Measurements from ENCODE around the gene EFCAB14.
"Not testable (repeated sequence)": the region's sequence is repeated elsewhere in the genome, so short reads cannot be mapped to it uniquely, and the experiment has no call there.

The EFCAB14 gene

DNA sequence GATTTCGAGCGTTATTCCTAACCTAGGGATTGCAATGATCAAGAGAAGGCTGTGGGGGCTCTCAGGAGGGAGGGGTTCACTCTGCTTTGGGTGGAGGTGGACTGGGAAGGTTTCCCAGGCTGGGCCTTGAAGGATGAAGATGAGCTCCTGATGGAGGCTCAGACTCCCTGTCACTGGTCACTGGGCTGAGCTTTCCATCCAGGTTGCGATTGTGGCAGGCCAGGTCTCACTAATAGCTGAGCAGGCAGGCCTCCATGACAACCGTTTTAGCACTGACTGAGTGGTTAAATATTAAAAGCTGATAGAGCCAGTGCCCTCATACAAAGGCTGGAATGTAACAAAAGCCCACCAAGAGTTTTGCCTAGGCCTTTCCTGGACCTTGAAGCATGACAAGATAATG is 36.2 kb upstream of the EFCAB14 start:
- no peak overlapping the region for H3K9ac ChIP-seq (ENCODE audit: low read length in 5 of 5)
- no peak overlapping the region for H3K4me3 ChIP-seq (ENCODE audit: low read depth in 1 of 5, low read length in 5 of 5)
- peaks cover 5 to 43% (median 25%) of the 10 kb centered on the region in 5 donors for H3K4me1 ChIP-seq (ENCODE audit: control insufficient read depth in 5 of 5, insufficient read depth in 5 of 5, low read length in 5 of 5)
- no peaks in the 10 kb centered on the region for H3K36me3 ChIP-seq (ENCODE audit: control insufficient read depth in 5 of 5, insufficient read depth in 5 of 5, low read length in 5 of 5)
- no peaks in the 10 kb centered on the region for H3K9me3 ChIP-seq (ENCODE audit: control insufficient read depth in 5 of 5, low read length in 5 of 5)
- H3K27me3 ChIP-seq (ENCODE audit: control insufficient read depth in 5 of 5, insufficient read depth in 4 of 5, low read length in 5 of 5), result no peaks in the 10 kb centered on the region
- H3K27ac ChIP-seq (ENCODE audit: low read depth, low read length), result no peak overlapping the region

DNA sequence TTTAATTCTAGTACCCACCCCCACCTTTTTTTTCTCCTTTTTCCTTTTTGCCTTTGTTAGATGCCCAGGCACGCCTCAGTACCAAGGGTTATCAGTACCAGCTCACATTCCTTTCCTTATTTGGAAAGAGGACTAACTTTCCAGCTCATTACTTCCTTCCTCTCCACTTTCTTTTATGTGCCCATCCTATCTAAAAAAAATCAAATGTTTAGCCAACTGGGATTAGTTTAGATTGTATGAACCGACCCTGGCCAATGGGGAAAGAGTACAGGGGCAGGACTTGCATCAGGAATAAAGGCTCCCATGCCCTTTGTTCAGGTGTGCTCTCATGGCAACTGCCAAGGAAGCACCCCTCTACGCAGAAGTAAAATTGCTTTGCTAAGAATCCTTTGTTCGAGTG is 35.8 kb upstream of the EFCAB14 start:
- not testable (repeated sequence) for H3K27me3 ChIP-seq (ENCODE audit: control insufficient read depth in 5 of 5, insufficient read depth in 4 of 5, low read length in 5 of 5); H3K36me3 ChIP-seq (ENCODE audit: control insufficient read depth in 5 of 5, insufficient read depth in 5 of 5, low read length in 5 of 5); H3K9ac ChIP-seq (ENCODE audit: low read length in 5 of 5); H3K4me3 ChIP-seq (ENCODE audit: low read depth in 1 of 5, low read length in 5 of 5); H3K9me3 ChIP-seq (ENCODE audit: control insufficient read depth in 5 of 5, low read length in 5 of 5); H3K27ac ChIP-seq (ENCODE audit: low read depth, low read length)
- peaks cover 7 to 47% (median 29%) of the 10 kb centered on the region in 5 donors for H3K4me1 ChIP-seq (ENCODE audit: control insufficient read depth in 5 of 5, insufficient read depth in 5 of 5, low read length in 5 of 5)

DNA sequence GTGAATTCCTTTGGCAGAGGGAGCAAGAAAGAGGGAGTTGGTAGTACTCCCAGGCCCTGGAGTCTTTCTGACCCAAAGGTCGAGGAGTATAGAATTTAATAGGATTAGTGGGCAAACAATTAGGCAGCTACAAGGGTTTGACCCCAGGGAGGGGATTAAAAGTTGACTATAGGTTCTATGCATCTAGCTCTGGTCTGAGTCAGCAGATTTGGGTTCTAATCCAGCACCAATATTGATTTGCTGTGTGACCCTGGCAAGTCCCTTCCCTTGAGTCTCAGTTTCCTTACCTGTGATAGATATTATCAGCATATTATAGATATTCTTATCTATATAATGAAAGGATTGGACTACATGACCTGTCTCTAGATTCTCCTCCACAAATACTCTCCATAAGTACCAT is 35.1 kb upstream of the EFCAB14 start:
- H3K4me3 ChIP-seq (ENCODE audit: low read depth in 1 of 5, low read length in 5 of 5), result no peak overlapping the region

DNA sequence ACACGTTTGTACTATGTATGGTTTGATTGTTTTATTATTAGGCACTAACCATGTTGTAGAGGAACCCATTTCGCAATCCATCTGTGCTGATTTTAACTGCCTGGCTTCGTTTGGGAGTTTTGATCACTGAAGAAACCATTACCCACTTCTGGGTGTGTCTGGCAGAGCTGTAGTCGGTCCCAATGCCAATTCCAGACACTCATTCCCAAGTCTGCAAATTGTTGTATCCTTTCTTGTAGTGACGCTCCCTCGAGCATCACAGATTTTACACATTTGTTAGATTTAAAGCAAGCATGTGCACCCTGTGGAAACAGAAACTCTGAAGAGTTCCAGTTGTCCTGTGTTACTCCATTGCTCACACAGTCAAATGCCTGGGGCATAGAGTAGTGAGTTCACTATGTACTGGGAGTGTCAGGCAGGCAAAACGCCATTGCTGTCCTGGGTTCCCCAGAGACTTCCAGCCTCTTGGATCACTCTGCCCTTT is 31.0 kb upstream of the EFCAB14 start:
- H3K9me3 ChIP-seq (ENCODE audit: control insufficient read depth in 5 of 5, low read length in 5 of 5), result no peaks in the 10 kb centered on the region
- peak overlapping the region; percentile 59 for H3K27ac ChIP-seq (ENCODE audit: low read depth, low read length)
- no peaks in the 10 kb centered on the region for H3K36me3 ChIP-seq (ENCODE audit: control insufficient read depth in 5 of 5, insufficient read depth in 5 of 5, low read length in 5 of 5)
- H3K27me3 ChIP-seq (ENCODE audit: control insufficient read depth in 5 of 5, insufficient read depth in 4 of 5, low read length in 5 of 5), result no peaks in the 10 kb centered on the region
- peak overlapping the region in 3 of 5 donors; percentile 11 to 43 (median 12) for H3K4me3 ChIP-seq (ENCODE audit: low read depth in 1 of 5, low read length in 5 of 5)
- H3K9ac ChIP-seq (ENCODE audit: low read length in 5 of 5), result peak overlapping the region in 2 of 5 donors; percentile 14 to 62
- peaks cover 7 to 59% (median 47%) of the 10 kb centered on the region in 5 donors for H3K4me1 ChIP-seq (ENCODE audit: control insufficient read depth in 5 of 5, insufficient read depth in 5 of 5, low read length in 5 of 5)

More for the DNA sequence above, 35.1 kb upstream of the EFCAB14 start:
- H3K9ac ChIP-seq (ENCODE audit: low read length in 5 of 5), result no peak overlapping the region
- no peaks in the 10 kb centered on the region for H3K27me3 ChIP-seq (ENCODE audit: control insufficient read depth in 5 of 5, insufficient read depth in 4 of 5, low read length in 5 of 5)
- H3K4me1 ChIP-seq (ENCODE audit: control insufficient read depth in 5 of 5, insufficient read depth in 5 of 5, low read length in 5 of 5), result peaks cover 7 to 54% (median 36%) of the 10 kb centered on the region in 5 donors
- no peaks in the 10 kb centered on the region for H3K9me3 ChIP-seq (ENCODE audit: control insufficient read depth in 5 of 5, low read length in 5 of 5)
- no peaks in the 10 kb centered on the region for H3K36me3 ChIP-seq (ENCODE audit: control insufficient read depth in 5 of 5, insufficient read depth in 5 of 5, low read length in 5 of 5)
- no peak overlapping the region for H3K27ac ChIP-seq (ENCODE audit: low read depth, low read length)

DNA sequence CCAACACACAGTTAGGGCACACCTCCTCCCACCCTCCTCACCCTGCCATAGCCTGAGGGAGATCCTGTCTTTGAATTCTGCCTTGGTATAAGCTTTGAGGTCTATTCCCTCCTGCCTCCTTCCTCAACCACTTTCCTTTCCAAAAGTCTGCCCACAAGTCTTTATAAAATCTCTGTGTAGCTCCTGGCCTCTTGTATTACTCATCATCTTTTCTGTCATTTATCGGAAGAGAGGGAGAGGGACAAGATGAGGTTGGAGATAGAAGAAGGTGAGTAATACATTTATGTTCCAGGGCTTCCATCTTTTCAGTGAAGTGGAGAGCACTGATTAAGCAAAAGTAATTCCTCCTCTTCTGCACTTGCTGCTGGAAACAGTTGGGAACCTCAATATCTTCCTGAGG is 30.5 kb upstream of the EFCAB14 start:
- H3K4me3 ChIP-seq (ENCODE audit: low read depth in 1 of 5, low read length in 5 of 5), result peak overlapping the region in 1 of 5 donors; percentile 14
- peaks cover 7 to 58% (median 46%) of the 10 kb centered on the region in 5 donors for H3K4me1 ChIP-seq (ENCODE audit: control insufficient read depth in 5 of 5, insufficient read depth in 5 of 5, low read length in 5 of 5)
- no peaks in the 10 kb centered on the region for H3K27me3 ChIP-seq (ENCODE audit: control insufficient read depth in 5 of 5, insufficient read depth in 4 of 5, low read length in 5 of 5)
- H3K36me3 ChIP-seq (ENCODE audit: control insufficient read depth in 5 of 5, insufficient read depth in 5 of 5, low read length in 5 of 5), result no peaks in the 10 kb centered on the region
- peak overlapping the region; percentile 59 for H3K27ac ChIP-seq (ENCODE audit: low read depth, low read length)
- peak overlapping the region in 2 of 5 donors; percentile 14 to 62 for H3K9ac ChIP-seq (ENCODE audit: low read length in 5 of 5)
- H3K9me3 ChIP-seq (ENCODE audit: control insufficient read depth in 5 of 5, low read length in 5 of 5), result no peaks in the 10 kb centered on the region

DNA sequence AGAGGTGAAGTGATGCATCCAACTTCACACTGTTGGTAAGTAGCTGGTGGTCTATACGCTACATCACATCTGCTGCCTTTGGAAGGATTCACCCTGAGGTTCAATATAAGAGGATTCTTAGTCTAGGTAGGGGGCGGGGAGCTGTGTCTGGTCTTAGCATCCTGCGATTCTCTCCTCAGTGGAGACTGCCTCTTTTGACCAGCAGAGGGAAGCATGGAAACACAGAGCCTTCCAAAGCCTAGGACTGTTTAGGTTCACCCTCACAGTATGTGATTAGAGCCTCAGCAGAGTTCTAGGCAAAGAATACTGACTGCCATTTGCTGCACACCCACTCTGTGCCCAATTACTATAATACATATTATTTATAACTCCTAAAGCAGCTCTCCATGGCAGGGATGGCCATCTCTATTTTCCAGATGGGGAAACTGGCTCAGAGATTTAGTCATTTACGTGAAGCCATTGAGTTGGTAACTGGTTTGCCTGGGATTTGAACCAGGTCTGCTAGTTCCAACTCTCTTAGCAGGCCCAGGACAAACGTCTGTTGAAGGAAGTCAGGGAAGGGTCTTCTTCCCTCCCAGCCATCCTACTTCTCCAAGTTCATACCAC is 28.9 kb upstream of the EFCAB14 start:
- Histone ChIP-seq H3K9ac (ENCODE audit: low read length in 5 of 5) (no peak overlapping the region), H3K9me3 (ENCODE audit: control insufficient read depth in 5 of 5, low read length in 5 of 5) (no peaks in the 10 kb centered on the region), H3K4me1 (ENCODE audit: control insufficient read depth in 5 of 5, insufficient read depth in 5 of 5, low read length in 5 of 5) (peaks cover 7 to 44% (median 39%) of the 10 kb centered on the region in 5 donors), H3K4me3 (ENCODE audit: low read depth in 1 of 5, low read length in 5 of 5) (no peak overlapping the region), H3K27ac (ENCODE audit: low read depth, low read length) (no peak overlapping the region), H3K27me3 (ENCODE audit: control insufficient read depth in 5 of 5, insufficient read depth in 4 of 5, low read length in 5 of 5) (no peaks in the 10 kb centered on the region), H3K36me3 (ENCODE audit: control insufficient read depth in 5 of 5, insufficient read depth in 5 of 5, low read length in 5 of 5) (no peaks in the 10 kb centered on the region)

DNA sequence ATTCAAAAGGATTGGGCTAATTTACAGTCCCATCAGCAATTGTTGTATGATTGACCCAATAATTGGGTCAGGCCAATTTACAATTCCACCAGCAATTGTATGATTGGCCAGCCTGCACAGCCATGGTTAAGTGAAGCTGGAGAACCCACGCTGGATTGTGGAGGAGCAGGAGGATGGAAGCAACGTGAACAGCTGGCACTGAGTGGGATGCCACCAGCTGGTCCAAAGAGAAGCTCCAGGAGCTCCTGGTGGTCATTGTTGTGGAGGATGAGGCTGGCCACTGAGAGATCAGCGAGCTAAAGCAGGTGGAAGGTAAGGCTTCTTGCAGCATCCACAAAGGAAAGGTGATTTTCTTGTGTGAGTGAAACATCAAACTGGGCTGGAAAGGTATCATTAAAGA is 23.2 kb upstream of the EFCAB14 start:
- H3K27ac ChIP-seq (ENCODE audit: low read depth, low read length), result no peak overlapping the region
- no peaks in the 10 kb centered on the region for H3K36me3 ChIP-seq (ENCODE audit: control insufficient read depth in 5 of 5, insufficient read depth in 5 of 5, low read length in 5 of 5)
- no peak overlapping the region for H3K4me3 ChIP-seq (ENCODE audit: low read depth in 1 of 5, low read length in 5 of 5)
- H3K9ac ChIP-seq (ENCODE audit: low read length in 5 of 5), result no peak overlapping the region
- H3K27me3 ChIP-seq (ENCODE audit: control insufficient read depth in 5 of 5, insufficient read depth in 4 of 5, low read length in 5 of 5), result peaks cover 0 to 6% (median 5%) of the 10 kb centered on the region in 5 donors
- no peaks in the 10 kb centered on the region for H3K9me3 ChIP-seq (ENCODE audit: control insufficient read depth in 5 of 5, low read length in 5 of 5)
- no peaks in the 10 kb centered on the region for H3K4me1 ChIP-seq (ENCODE audit: control insufficient read depth in 5 of 5, insufficient read depth in 5 of 5, low read length in 5 of 5)

DNA sequence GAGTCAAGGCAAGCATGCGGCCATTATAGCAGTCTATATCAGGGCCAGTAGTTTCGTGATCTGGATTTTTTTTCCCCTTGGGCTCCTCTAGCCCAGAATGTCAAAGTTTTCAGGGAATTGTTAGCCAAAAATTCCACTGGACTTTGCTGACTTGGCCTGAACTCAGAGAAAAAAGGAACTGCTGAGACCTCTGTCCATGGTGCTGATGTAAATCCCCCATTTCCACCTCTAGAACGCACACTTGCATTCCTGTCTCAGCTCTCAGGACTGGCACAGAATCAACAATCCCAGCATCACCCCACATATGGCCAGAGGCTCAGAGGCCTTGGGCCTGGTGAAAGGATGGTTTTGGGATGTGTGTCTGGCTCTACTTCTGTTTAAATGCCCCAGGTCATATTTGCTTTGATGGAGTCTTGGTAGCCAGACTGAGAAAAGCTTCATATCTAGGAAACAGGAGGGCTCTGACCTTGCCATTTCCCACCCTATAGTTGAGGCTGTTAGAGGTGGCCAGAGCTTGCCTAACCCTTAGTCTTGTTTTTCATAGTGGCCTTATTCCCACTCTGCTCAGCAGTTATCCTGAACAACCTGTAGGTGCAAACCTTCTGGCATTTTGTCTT is 16.9 kb upstream of the EFCAB14 start:
- H3K9ac ChIP-seq (ENCODE audit: low read length in 5 of 5), result no peak overlapping the region
- H3K27ac ChIP-seq (ENCODE audit: low read depth, low read length), result no peak overlapping the region
- H3K4me3 ChIP-seq (ENCODE audit: low read depth in 1 of 5, low read length in 5 of 5), result no peak overlapping the region
- no peaks in the 10 kb centered on the region for H3K36me3 ChIP-seq (ENCODE audit: control insufficient read depth in 5 of 5, insufficient read depth in 5 of 5, low read length in 5 of 5)
- no peaks in the 10 kb centered on the region for H3K9me3 ChIP-seq (ENCODE audit: control insufficient read depth in 5 of 5, low read length in 5 of 5)
- H3K27me3 ChIP-seq (ENCODE audit: control insufficient read depth in 5 of 5, insufficient read depth in 4 of 5, low read length in 5 of 5), result no peaks in the 10 kb centered on the region
- H3K4me1 ChIP-seq (ENCODE audit: control insufficient read depth in 5 of 5, insufficient read depth in 5 of 5, low read length in 5 of 5), result no peaks in the 10 kb centered on the region

DNA sequence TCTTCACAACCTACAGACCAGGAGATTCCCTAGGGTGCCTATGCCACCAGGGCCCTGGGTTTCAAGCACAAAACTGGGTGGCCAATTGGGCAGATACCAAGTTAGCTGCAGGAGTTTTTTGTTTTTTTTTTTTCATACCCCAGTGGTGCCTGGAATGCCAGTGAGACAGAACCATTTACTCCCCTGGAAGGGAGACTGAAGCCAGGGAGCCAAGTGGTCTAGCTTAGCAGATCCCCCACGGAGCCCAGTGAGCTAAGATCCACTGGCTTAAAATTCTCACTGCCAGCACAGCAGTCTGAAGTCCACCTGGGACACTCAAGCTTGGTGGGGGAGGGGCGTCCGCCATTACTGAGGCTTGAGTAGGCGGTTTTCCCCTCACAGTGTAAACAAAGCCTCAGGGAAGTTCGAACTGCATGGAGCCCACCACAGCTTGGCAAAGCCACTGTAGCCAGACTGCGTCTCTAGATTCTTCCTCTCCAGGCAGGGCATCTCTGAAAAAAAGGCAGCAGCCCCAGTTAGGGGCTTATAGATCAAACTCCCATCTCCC is 9.5 kb upstream of the EFCAB14 start:
- H3K36me3 ChIP-seq (ENCODE audit: control insufficient read depth in 5 of 5, insufficient read depth in 5 of 5, low read length in 5 of 5); H3K27me3 ChIP-seq (ENCODE audit: control insufficient read depth in 5 of 5, insufficient read depth in 4 of 5, low read length in 5 of 5); H3K4me3 ChIP-seq (ENCODE audit: low read depth in 1 of 5, low read length in 5 of 5); H3K9me3 ChIP-seq (ENCODE audit: control insufficient read depth in 5 of 5, low read length in 5 of 5); H3K27ac ChIP-seq (ENCODE audit: low read depth, low read length); H3K9ac ChIP-seq (ENCODE audit: low read length in 5 of 5): not testable (repeated sequence)
- H3K4me1 ChIP-seq (ENCODE audit: control insufficient read depth in 5 of 5, insufficient read depth in 5 of 5, low read length in 5 of 5), result peaks cover 0 to 18% (median 8%) of the 10 kb centered on the region in 5 donors

DNA sequence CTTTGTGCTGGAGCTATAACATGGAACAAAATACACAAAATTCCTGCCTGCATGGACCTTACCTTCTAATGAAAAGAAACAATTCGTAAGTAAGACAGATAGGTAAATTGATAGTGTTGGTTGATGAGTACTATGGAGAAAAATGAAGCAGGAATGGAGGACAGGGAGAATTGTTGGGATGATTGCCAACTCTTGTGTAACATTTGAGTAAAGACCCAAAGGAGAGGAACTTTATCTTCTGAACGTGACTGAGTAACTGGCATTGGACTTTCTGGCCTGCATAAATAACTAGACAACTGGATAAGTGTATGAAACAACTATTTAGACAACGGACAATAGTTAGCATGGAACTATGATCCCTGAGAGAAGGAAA is 6.8 kb upstream of the EFCAB14 start:
- Histone ChIP-seq H3K4me1 (ENCODE audit: control insufficient read depth in 5 of 5, insufficient read depth in 5 of 5, low read length in 5 of 5) (peaks cover 0 to 29% (median 8%) of the 10 kb centered on the region in 5 donors), H3K4me3 (ENCODE audit: low read depth in 1 of 5, low read length in 5 of 5) (no peak overlapping the region), H3K9me3 (ENCODE audit: control insufficient read depth in 5 of 5, low read length in 5 of 5) (no peaks in the 10 kb centered on the region), H3K36me3 (ENCODE audit: control insufficient read depth in 5 of 5, insufficient read depth in 5 of 5, low read length in 5 of 5) (no peaks in the 10 kb centered on the region), H3K27me3 (ENCODE audit: control insufficient read depth in 5 of 5, insufficient read depth in 4 of 5, low read length in 5 of 5) (peaks cover 0 to 4% (median 0%) of the 10 kb centered on the region in 5 donors), H3K27ac (ENCODE audit: low read depth, low read length) (no peak overlapping the region), H3K9ac (ENCODE audit: low read length in 5 of 5) (no peak overlapping the region)

All from subcutaneous abdominal adipose tissue (tissue), 5 donors.